Activated CD8-positive, alpha-beta memory T cell treated with anti-CD3 and anti-CD28 coated beads for 4 hours (primary cell): ENCODE results near the gene PRELID1.
"Not testable (repeated sequence)": the region's sequence is repeated elsewhere in the genome, so short reads cannot be mapped to it uniquely, and the experiment has no call there.

Experiments
- DNase-seq, 2 donors: peaks; one replicate each; pipeline ENCODE4 v3.0.0-alpha.2; 2020; ENCODE audit warnings: low read depth in 2 of 2

PRELID1 gene

DNA sequence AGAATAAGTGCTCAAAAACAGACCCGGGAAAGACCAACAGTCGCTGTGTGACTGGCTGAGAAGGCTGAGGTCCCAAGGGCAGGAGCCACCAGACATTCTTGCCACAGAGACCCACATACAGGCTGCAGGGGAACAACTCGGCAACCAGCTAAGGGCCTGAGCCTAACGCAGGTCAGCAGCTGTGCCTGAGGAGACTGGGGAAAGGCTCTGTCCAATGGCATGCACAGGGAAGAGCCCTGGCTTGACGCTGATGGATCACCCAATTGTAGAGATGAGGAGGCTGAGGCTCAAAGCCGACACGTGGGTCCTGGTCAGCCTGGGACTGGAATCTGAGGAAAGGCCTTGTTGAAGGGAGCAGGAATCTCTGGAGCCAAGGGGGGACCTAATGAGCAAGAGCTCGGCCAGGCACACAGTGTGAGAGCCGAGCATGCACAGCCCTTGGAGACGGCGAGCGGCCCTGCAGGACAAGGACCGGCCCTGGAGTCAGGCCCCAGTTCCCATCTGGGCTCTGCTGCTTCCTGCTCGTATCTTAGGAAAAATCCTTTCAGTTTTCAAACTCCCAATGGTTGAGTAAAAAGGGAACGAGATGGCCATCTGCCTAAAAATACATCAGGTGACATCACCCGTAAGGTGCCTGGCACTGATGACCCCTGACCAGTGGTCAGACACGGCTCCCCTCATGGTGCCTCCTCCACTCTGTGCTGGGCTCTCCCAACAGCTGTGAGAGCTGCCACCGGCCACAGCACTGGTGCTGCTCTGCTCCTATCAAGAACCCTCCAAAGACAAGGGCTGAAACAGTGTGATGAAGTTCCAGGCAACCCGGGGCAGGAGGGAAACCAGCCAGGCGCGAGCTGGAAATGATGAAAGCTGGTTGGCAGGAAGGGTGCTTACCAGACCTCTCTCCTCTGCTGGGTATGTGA lies 31.4 kb downstream of the PRELID1 start:
- no peak for DNase-seq

DNA sequence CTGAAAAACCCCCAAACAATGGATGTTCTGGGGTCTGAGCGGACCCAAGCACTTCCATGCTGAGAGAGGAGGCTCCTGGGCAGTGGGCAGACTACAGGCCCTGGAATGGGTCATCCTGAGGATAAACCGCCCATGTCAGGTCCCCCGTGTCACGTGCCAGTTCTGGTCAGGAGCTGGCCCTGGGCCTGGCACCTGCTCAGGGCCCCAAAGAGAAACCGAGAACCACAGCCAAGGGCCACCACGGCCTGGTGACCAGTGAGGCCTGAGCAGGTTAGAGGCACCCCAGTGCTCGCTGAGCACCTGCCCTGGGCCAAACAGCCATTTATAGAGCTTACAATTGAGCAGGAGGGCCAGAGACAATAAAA lies 32.1 kb downstream of the PRELID1 start:
- DNase-seq = no peak

DNA sequence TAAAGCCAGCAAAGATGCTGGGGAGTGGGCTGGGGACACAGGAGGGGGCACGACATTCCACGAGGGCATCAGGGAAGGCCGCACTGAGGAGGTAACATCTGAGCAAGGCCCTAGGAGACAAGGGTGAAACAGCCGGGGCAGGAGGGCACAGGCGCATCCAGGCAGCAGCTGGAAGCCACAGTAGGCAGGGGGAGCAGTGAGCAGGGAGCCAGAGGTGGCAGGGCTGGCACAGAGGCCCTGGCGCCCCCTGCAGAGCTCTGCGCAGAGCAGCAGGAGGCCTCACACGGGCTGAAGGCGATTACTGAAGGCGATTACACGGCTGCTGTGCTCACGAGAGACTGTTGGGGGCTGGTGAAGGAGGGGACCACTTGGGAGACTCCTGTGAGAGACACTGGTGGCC lies 32.5 kb downstream of the PRELID1 start:
- no peak for DNase-seq

DNA sequence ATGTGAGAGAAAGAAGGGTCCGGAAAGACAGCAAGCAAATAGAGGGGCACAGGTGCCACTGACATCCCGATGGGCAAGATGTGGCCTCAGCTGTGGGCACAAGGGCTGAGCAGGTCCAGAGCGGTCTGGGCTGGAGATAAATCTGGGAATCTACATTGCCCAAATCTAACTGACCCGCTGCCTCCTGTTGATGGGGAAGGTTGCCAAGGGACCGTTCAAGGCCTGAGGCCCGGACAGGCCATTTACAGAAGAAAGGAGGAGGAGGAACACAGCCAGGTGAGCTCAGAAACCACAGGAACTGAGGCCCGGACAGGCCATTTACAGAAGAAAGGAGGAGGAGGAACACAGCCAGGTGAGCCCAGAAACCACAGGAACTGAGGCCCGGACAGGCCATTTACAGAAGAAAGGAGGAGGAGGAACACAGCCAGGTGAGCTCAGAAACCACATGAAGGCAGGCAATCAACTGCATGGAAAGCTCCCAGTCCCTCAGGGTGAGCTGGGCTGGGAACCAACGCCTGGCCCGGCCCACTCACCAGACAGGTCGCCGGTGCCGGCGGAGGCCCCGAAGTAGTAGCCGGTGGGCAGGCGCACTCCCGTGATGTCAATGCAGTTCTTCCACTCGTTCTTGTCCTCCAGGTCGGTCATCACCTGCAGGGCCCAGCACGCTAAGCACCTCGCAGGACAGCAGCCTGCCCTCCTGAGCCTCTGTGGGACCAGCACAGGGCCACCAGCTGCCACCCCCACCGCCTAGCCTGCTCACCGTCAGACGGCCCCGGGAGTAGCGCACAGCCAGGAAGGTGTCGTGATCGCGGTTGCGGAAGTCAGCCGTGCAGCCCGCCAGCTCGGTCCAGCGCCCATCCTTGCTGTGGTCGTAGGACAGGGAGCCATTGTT lies 33.2 kb downstream of the PRELID1 start:
- DNase-seq = no peak

DNA sequence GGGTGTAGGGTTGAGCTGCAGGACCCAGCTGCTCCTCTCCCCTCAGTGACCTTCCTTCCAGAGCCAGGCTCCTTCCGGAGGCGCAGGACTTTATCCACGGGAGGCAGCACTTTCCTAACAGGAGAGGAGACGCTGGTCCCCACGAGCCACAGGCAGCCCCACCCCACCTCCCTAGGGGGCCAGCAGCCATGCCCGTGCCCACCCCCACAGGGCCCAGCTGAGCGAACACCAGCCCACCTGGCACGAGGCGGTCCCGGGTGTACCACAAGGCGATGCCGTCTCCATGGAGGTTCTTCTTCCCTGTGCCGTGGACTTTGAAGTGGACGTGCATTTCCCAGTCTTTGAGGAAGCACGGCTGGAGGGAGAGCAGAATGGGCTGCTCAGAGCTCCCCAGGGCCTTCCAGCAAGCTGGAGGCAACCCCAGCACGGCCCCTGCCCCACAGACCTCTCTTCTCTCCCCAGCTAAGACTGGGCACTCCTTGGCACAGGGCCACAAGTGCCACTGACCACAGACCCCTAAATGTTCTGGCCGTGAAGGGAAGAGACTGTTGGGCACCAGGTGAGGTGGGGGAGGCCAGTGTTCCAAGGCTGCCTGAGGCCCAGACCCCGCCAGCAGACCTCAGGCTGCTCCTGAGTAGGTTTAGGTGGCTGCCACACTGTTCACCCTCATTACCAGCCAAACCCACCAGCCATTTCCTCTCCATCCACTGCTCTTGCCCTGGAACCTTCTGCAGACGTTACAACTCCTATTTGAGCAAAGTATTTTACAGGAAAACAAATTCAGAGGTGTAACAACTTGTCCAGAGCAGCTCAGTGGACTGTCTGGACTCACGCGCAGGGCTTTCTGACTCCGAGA lies 34.9 kb downstream of the PRELID1 start:
- no peak for DNase-seq

DNA sequence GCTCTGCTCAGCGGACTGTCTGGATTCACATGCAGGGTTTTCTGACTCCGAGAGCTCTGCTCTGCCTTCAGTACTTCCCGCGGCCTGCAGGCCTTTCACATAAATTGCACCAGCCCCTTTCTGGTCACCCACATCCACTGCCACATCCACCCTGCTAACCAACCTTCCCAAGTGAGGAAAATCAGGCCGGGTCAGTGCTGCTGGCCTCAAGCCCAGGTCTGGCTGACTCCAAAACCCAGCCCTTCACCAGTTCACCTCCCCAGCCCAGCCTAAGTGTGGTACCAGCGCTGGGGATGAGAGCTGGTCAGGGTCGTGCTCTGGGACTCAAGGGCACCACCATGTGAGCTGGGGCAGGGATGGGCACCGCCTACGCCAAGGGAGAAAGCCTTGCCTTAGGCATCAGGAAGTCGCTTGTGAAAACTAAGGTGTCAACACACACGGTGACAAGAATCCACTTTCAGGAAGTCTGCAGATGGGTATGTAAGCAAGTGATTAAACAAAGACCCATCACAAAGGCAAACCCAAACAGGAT lies 35.6 kb downstream of the PRELID1 start:
- DNase-seq = no peak

DNA sequence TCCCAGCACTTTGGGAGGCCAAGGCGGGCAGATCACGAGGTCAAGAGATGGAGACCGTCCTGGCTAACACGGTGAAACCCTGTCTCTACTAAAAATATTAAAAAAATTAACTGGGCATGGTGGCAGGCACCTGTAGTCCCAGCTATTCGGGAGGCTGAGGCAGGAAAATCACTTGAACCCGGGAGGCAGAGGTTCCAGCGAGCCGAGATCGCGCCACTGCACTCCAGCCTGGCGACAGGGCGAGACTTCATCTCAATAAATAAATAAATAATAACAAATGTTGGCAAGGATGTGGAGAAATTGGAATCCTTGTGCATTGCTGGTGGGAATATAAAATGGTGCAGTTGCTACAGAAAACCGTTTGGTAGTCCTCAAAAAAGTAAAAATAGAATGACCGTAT lies 39.4 kb downstream of the PRELID1 start:
- not testable (repeated sequence) for DNase-seq

DNA sequence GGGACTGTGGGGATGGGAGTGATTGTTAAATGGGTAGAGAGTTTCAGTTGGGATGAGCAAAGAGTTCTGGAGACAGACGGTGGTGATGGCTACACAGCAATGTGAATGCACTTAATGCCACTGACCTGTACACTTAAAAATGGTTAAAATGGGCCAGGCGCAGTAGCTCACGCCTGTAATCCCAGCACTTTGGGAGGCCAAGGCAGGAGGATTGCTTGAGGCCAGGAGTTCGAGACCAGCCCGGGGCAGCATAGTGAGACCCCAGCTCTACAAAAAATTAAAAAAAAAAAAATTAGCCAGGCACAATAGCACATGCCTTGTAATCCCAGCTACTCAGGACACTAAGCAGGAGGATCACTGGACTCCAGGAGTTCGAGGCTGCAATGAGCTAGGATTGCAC lies 40.2 kb downstream of the PRELID1 start:
- no peak for DNase-seq

DNA sequence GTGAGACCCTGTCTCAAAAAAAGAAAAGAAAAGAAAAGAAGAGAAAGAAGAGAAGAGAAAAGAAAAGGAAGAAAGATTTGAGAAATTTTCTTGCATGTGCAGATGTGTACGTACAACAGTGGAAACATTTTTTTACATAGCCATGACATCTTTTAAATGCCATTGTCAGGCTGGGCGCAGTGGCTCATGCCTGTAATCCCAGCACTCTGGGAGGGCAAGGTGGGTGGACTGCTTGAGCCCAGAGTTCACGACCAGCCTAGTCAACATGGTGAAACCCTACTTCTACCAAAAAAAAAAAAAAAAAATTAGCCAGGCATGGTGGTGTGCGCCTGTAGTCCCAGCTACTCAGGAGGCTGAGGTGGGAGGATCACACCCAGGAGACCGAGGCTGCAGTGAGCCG lies 41.3 kb downstream of the PRELID1 start:
- no peak for DNase-seq

DNA sequence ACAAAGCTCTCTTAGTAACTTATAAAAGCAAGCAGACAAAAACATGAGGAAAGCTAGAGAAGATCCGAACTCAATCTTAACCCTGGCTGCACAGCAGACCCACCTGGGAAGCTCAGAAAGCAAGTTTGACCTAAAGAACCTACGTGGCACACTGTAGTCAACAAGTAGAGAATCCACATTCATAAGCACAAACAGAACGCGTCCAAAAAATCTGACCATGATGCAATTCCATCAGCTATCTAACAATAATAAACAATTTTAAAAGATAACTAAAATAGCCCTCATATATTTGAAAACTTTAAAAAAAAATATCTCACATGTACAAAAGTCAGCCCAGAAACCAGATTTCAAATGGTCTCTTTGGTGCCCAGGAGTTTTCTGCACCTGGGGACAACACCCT lies 43.2 kb downstream of the PRELID1 start:
- no peak for DNase-seq

DNA sequence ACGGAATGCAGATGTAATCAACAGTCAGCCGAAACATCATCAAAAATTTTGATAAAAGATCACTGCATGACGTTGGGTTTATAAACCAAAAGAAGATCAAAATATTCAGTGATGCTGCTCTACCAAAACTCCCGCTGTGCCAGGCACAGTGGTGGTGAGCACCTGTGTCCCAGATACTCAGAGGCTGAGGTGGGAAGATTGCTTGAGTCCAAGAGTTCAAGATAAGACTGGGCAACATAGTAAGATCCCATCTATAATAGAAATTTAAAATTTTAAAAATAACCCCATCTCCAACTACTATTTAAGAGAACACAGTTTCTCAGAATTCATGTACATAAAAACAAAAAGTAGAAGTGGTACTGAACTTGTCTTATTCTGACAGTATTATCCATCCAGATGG lies 44.1 kb downstream of the PRELID1 start:
- no peak for DNase-seq

DNA sequence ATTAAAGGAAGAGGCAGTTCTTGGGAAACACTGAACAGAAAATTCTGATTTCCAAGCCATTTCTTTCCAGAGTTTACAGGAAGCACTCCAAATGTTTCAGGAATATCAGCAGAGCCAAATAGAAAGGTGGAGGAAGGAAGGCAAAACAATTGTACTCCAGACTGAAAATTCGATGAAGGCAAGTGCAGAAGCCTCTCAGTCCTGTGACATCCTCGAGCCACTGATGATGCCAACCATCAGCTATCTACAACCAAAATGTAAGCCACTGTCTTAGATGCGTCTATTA lies 45.7 kb downstream of the PRELID1 start:
- no peak for DNase-seq

DNA sequence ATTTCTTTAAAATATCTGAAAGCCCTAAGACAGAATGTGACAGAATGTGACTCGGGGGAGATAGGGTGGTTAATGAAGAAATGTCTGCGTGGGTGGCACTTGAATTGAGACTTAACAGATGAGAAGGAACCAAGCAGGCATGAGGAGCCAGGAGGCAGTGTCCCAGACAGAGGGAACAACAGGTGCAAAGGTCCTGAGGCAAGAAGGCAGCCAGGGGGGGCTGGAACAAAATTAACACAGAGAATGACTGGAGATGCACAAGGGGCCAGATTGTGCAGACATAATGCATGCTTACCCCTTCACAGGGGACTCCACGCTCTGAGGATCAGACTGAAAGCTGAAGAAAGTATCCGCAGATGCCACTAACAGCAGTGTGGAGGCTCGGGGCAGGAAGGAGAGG lies 46.2 kb downstream of the PRELID1 start:
- DNase-seq = no peak

DNA sequence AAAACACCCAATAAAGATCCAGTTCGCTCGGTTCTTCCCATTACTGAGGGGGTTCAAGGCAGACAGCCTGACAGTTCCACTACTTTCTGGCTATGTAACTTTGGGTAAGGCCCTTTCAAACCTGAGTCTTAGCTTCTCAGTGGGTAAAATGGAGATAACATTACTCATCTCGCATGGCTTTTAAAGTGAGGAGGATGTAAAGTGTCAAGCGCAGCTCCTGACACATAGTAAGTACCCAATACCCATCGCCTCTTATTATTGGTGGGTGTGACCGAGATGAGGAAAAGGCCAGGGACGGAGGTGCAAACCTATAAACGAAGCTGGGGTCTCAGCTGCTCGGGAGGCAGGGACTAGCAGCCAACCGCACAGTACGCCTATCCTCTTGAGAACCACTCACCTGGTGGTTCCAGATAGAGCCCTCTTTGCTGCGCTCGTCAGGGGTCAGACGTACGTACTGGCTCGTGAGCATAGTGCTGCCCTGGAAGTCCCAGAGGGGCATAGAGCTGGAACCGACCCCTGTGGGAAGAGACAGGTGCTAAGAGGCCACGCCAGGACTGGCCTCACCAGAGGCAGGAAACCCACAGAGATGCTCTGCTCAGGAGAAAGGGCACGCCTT lies 47.3 kb downstream of the PRELID1 start:
- no peak for DNase-seq

DNA sequence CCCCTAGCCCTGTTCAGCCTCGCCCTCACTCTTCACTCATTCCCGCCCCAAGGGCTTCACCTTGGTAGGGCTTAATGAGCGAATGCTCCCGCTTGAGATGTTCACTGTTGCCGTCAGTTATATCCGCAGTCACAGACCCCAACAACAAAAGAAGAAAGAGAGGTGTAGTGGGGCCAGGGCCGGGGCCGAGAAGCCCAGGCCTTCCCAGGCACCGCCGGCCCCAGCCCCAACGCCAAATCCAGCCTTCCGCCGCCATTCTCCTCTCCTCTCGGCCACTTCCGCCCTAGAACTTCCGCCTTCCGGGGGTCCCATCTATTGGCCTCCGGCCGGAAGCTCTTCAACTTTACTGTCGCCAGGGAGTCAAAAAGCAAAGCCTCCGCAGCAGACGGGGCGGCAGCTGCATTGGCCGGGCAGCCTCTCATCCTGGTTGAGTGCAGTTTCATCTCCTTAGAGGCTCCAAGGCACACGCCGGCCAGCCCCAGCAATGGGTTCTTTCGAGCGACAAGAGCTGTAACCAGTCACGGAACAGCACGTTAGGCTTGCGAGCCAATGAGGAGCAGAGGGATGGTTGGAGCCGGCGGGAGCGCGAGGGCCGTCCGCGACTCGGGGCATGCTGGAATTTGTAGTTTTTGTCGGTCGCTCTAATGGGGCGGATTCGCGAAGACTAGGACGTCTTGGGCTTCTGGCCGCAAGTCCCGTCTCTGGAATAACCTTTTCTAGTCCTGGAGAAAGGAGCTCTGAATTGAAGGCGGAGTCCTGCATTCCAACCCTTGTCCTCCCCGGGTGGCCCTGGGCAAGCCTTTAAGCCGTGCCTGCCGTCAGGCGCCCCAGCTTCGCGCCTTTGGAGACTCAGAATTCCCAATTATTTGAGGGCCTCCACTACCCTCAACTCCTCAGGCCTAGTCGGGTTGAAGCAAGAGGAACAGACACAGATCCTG lies 48.1 kb downstream of the PRELID1 start, which contains the start of gene LMAN2:
Gene LMAN2, minus strand, starts transcription at position 277 of the 938 bp plus-strand sequence. Its CDS starts 21 bp downstream, at position 256.
- peak; percentile 80 to 81 for DNase-seq

DNA sequence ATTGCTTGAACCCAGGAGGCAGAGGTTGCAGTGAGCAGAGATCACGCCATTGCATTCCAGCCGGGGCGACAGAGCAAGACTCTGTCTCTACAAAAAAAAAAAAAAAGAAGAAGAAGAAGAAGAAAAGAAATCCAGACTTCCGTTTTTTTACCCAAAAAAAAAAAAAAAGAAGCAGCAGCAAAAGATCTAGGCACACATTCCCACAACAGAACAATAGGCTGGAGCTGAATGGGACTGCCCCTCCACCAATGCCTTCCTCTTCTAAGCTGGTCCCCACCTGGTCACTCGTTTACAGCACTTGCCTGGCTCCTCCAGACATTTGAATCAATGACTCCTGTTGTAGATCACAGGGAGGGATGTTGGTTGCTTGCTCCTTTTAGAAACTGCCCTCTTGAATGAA lies 49.5 kb downstream of the PRELID1 start:
- no peak for DNase-seq

DNA sequence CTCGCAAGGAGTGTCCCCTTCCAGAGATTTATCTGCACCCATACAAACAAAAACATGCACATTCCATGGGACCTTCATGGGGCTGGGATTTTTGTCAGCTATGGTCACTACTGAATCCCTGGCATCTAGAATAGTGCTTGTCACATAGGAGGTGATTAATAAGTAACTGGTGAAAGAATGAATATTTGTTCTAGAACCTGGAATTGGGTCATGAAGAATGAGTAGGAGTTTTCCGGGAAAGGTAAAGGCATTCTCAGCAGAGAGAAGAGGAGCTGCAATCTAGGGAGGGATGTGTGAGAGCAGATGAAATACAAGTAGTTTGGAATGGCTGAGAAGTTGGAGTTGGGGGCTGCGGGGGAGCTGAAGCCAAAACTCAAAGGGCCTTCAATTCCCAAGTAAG lies 50.7 kb downstream of the PRELID1 start:
- DNase-seq = no peak

DNA sequence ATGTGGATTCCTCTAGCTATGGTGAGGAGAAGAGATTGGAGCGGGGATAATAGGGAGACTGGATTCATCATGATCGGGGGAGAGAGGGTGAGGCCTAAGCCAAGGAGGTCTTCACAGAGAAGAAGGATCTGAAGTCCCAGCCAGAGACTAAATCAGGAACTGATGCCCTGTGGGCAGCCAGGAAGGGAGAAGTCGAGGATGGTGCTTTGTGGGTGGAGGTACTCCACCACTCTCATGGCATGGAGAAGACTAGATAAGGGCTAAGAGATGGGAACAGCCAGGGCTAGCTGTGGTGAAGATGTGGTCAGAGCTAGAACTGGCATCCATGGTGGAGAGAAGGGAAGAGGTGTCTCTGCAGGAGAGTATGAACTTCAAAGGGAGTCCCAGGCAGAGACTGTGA lies 51.1 kb downstream of the PRELID1 start:
- no peak for DNase-seq

DNA sequence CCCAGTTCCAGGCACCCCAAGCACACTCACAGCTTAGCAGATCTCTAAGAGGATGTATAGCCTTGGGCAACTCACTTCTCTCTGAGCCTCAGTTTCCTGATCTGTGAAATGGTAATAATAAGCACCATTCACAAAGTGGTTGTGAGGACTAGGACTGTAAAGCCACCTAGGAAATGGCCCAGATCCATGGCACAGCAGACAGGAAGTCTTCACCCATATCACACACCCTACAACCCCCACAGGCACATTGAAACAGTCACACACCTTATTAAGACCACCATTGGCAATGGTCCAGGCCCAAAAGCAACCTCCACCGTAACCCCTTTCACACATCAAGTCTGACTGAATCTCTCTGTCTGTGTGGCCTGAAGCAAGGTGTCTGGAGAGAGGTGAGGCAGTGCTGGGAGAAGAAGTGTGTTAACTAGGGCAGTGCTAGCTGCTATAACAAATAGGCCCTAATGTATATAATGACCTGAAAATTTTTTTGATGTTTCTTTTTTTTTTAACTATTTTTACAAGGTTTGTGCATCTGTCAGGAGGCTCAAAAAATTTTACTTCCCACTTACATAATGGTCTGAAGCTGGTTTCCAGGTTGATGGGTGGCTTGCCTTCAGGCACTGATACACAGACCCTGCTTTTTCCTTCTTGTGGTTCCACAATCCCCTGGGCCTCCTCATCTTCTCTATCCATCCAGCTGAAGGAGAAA lies 51.7 kb downstream of the PRELID1 start:
- DNase-seq = no peak

DNA sequence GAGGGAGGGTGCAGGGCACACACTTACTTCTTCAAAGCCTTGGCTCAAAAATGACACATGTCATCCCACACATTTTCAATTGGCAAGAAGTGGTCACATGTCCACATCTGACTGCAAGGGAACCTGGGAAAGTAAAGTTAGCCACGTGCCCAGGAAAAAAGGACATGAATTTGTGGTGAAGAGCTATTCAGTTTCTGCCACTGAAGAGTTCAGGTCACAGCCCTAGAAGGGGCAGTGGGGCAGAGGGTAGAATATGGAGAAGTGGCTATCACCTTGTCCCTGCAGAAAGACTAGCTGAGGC lies 52.2 kb downstream of the PRELID1 start:
- no peak for DNase-seq
